GM18498 (cell line): ENCODE data around the gene TXNDC17.
"Not testable (repeated sequence)": the region's sequence is repeated elsewhere in the genome, so short reads cannot be mapped to it uniquely, and the experiment has no call there.

Experiments
- ATAC-seq: cut with Tn5 transposase; IDR thresholded peaks from one replicate; pipeline ENCODE4 v1.9.1; 2021; ENCODE audit warnings: mild to moderate bottlenecking, moderate library complexity; ENCODE audit not compliant: unreplicated experiment

The TXNDC17 gene

DNA sequence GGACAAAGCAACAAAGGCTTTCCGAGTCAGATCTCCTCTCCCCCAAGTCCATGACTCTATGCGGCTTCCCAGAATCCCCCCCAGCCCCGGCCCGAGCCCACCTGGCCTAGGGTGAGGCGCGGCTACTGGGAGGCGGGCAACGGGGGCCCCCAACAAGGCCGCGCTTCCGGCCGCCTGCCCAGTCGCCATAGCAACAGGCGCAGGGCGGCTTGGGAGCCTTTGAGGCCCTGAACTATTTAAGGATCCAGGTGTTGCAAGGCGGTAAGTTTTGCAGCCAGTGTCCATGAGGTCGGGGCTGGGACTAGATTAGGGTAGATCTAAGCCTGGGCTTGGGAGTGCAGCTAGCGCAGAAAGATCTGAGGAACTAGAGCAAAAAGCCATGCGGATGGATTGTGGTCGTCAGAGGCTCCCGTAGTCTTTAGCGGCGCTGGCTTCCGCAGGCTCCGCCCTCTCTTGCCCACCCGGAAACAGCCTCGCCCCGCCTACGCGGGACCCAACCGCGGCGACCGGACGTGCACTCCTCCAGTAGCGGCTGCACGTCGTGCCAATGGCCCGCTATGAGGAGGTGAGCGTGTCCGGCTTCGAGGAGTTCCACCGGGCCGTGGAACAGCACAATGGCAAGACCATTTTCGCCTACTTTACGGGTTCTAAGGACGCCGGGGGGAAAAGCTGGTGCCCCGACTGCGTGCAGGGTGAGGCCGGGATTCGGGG lies at the start of gene TXNDC17, which contains the start of gene KIAA0753:
Gene TXNDC17, plus strand, starts transcription at position 525 of the 711 bp plus-strand sequence. Its CDS starts 23 bp downstream, at position 548.
Gene KIAA0753, minus strand, starts transcription at position 176 of the 711 bp plus-strand sequence. CDS start 5,608 bp downstream, outside the sequence.
- peak; percentile 93 for ATAC-seq

DNA sequence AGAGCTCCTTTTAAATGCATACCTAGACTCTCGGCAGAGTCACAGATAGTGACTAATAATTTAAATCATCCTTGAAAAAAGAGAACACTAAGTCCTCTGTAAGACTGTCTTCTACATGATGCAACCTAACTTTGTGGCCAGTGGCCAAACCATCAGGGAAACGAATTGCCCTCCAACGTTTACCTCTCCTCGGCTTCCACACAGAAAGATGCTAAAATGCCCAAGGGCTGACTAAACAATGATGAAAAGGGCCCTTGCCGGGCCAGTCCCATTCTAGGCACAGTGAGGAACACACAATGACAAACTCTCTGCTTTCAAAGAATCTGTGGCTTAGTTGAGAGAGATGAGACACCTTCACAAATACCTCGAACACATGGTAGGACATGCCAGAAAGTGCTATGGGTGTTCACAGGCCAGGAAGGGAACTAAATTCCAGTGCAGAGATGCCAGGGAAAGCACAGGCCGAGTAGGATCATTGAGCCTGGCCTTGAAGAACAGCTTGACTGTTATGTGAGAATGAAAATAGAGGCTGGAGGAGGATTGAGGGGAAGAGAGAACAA lies 49.2 kb upstream of the TXNDC17 start:
- no peak for ATAC-seq

DNA sequence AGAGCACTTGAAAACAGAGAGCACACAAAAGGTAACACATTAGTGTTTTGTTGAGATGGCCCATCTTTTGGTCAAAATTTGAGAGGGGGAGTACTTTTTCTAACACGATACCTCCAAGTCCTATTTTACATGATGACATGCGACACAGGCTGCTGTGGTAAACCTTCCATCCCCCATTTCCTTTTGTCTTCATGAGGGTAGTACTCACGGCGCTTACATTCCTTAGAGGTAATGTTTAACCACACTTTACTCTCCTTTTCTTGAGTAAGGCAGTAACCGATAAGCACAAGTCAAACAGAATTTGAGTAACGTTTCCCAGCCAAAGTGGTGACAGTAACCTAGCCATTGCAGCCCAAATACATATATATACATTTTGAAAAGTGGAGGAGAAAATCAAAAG lies 48.7 kb upstream of the TXNDC17 start:
- ATAC-seq = no peak

- ATAC-seq = not testable (repeated sequence)
Observed at GRCh38 chr17:6593371-6593770, 47.5 kb upstream of the TXNDC17 start.

DNA sequence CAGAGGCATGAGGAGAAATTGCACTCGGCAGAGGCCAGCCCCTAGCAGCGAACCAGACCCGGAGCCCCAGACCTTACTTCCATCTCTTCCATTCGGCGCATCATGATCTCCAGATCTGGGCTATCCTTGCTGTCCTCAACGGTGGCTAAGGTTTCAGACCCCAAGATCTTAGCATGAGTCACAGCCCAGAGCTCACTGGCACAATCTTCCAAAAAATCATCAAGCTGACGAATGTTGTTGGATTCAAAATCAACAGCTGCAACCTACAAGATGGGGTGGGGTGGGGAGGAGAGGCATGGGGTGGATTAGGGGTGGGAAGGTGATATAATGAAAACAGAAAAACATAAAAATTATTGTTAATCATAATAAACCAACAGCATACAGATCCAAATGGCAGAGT lies 44.8 kb upstream of the TXNDC17 start:
- no peak for ATAC-seq

DNA sequence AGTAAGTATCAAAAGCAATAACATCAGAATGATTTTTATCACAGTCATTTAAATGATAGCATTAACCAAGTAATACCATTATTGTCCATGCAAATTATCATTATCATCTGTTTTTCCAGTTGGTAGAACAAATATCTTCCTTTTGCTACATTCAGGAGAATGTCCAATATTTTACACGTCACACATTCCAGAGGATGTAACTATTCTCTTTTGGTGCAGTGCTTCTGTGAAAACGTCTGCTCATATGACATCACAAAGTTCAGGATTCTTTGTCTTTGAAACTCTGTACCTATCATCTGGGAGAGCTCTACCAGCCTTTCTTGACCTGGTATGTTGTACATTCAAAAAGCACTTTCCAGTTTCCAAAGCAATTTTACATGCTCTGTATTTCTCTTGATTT lies 44.3 kb upstream of the TXNDC17 start:
- ATAC-seq = no peak

DNA sequence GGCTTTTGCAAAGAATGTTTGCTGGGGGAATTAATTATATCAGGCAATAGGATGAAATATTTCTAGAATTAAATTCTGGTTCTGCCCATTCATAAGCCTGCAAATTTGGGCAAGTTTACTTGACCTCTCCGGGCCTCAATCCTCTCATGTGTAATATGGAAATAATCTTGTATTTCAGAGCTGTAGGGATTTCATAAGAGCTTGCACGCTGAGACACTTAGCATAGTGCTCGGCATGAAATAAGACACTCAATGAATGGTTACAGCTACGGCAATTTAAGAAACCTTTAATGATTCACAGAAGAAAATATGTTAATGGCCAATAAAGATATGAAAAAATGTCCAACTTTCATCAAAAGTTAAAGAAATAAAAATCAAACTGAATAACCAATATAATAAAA lies 43.9 kb upstream of the TXNDC17 start:
- ATAC-seq = no peak

- no peak for ATAC-seq
Observed at GRCh38 chr17:6597727-6598126, 43.1 kb upstream of the TXNDC17 start.

DNA sequence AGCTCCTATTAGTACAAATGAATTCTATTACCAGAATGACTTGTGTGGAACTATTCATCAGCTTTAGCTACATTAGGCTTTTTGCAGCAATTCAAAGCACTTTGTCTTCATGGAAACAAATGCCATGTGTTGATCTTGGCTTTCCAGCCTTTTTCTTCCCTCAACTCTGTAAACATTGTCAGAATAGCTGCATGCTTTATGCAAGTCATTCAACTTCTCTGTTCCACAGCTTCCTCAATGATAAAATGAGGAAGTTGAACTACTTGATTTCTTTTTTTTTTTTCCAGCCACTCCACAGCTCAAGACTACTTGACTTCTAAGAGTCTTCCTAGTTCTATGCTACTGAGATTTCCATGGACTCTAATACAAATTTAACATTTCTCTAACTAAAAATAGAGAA lies 41.5 kb upstream of the TXNDC17 start:
- ATAC-seq = no peak

- ATAC-seq = no peak
Observed at GRCh38 chr17:6602141-6602540, 38.7 kb upstream of the TXNDC17 start.

DNA sequence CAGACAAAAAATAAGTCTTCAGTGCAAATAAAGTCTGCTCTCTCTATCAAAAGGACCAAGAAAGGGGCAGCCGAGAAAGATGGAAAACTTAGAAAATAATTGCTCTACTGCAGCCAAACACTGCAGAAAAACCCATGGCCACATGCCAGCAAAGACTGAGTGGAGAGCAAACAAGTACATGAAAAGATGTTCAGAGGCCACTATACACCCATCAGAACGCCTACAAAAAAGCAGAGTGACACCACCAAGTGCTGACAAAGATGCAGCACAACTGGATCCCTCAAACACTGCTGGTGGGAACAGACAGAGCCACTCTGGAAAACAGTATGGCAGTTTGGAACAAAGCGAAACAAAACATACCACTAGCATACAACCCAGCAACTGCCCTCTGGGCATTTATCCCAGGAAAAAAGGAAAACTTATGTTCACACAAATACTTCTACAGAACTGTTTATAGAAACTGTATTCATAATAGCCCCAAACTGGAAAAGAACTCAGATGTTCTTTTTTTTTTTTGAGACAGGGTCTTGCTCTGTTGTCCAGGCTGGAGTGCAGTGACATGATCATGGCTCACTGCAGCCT lies 37.0 kb upstream of the TXNDC17 start:
- ATAC-seq = no peak

GRCh38 chr17:6605142-6605541 lies 35.7 kb upstream of the TXNDC17 start:
- no peak for ATAC-seq

- no peak for ATAC-seq
Observed at GRCh38 chr17:6608321-6608720, 32.5 kb upstream of the TXNDC17 start.

- no peak for ATAC-seq
Observed at GRCh38 chr17:6610011-6610410, 30.8 kb upstream of the TXNDC17 start.

DNA sequence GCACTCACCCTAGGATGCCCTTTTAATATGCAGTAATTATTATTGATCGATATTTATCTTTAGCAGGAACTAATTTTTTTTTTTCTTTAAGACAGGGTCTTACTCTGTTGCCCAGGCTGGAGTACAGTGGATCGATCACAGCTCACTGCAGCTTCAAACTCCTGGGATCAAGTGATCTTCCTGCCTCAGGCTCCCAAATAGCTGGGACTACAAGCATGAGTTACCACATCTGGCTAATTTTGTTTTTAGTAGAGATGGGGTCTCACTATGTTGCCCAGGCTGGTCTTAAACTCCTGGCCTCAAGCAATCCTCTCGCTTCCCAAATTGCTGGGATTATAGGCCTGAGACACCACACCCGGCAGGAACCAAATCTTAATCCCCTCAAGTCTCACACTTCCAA lies 29.6 kb upstream of the TXNDC17 start:
- no peak for ATAC-seq

DNA sequence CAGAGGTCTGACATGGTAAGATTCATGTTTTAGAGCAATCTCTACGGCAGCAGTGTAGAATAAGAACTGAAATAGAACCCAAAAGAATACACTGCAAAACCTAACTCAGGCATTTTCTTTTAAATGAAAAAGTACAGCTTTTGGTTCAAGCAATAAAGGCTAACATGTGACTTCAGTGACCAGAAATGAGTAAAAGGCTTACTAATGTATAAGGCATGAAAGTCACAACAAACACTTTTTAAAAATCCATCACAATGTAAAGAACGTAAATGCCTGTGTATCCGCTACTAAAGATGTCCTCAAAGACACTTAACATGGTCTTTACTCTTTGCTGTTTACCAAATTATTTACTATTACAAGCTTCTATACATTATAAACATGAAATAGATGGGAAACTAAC lies 16.9 kb upstream of the TXNDC17 start:
- no peak for ATAC-seq

DNA sequence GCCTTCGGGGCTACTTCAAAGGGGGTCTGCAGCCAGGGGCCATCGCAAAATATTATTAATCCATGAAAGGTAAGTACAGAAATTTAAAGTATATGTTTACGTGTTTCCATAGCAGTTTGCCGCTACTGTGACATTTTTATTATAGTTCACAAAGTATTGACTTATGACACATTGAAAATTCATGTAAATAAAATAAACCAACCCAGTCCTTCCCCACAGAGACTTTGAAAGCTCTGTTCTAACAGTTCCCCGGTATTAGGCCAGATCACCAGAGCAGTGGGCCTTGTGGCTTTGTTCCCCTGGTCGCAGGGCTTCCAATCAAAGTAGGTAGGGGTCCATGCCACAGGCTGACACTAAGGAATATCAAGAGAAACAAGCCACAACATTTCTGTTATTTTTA lies 14.2 kb upstream of the TXNDC17 start:
- ATAC-seq = no peak

DNA sequence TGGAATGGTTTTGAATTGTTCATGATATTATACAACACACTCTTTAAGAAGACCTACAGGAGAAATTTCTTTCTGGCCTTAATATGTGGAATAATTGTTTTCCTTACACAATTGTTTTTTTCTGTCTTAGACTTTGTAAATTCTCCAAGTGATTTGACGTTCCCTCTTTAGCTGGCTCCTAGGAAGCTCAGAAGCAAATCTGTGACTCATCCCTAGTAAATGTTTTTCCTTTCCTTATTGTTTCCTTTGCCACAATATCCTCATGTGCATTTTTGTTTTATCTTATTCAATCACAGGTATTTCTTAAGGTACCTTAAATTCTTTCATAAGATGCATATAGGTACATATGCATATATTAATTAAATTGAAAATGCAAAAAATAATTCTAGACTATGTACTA lies 13.8 kb upstream of the TXNDC17 start:
- no peak for ATAC-seq

DNA sequence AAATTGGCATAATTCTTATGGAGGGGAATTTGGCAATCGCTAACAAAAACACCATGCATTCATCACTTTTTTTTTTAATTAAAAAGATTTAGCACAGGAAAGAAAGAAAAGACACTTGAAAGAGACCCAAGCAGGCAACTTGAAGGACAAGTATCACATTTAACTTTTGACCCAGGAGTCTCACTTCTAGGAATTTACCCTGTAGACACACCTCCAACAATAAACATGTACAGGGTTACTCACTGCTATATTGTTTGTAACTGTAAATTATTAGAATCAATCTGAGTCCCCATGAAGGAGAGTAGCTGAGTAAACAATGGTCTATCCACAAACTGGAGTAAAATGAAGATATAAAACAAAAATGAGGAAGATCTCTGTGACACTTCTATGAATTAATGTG lies 10.5 kb upstream of the TXNDC17 start:
- no peak for ATAC-seq

DNA sequence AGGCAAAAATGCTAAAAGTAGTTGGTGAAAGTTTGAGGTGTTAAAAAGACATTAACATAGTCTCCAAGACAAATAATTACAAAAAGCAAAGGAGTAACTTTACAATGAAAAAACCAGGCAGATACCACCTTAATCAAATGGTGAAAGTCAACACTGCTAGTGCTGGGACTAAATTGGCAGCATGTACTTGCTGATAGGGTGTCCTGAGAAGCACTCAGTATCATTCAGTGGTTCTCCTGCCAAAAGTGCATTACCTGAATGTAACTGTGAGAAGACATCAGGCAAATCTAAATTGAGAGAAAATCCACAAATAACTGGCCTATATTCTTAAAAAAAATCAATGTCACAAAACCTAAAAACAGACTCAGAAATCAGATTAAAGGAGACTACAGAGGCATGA lies 8.3 kb upstream of the TXNDC17 start:
- no peak for ATAC-seq

GRCh38 chr17:6633263-6633662 lies 7.6 kb upstream of the TXNDC17 start:
- ATAC-seq = no peak

- ATAC-seq = no peak
Observed at GRCh38 chr17:6636105-6636504, 4.8 kb upstream of the TXNDC17 start.
